Stimulated activated CD8-positive, alpha-beta memory T cell treated with anti-CD3 and anti-CD28 coated beads, Interleukin-4, amount 100 ng/mL, for 4 hours (primary cell): ENCODE data around the gene COX14.
"Not testable (repeated sequence)": the region's sequence is repeated elsewhere in the genome, so short reads cannot be mapped to it uniquely, and the experiment has no call there.

Source experiments
- DNase-seq, 2 donors: peaks; one replicate each; pipeline ENCODE4 v3.0.0-alpha.2; 2020; ENCODE audit warnings: low read depth in 2 of 2, low spot score in 1 of 2

COX14 gene

GRCh38 chr12:50154947-50155346 lies 42.9 kb downstream of the COX14 start:
- not testable (repeated sequence) for DNase-seq

GRCh38 chr12:50156641-50157040 lies 44.6 kb downstream of the COX14 start:
- DNase-seq, result no peak

DNA sequence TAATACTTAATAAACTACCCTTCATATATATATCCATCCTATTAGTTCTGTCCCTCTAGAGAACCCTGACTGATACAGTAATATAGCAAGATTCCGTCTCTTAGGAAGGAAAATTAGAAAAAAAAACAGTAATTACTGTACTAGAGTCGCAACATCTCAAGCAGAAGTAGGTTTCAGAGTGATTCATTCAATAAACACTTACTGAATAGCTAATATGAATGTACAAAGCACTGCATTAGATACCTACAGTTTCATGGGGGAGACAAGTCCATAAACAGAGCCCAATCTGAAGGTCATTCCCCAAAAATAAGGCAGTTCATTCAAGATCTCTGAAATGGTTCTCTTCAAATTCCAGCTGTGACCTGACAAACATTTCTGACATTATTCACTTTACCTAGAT lies 45.2 kb downstream of the COX14 start:
- DNase-seq, result no peak

DNA sequence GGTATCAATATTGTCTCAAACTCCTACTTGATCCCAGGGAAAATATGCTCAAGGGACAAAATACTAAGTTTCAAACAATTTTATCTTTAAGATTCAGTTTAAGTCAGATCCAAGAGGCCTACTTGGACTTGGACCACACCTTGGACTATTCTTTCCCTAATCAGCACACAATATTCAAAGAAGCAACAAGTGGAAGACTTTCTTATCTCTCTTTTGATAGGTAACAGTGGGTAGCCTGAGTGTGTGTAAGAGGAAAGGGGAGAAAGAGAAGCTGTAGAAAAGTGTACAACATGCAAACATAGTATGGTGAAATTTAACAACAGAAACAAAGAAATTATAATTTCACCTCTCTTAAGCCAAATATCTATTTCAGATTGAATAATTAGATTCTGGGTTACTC lies 48.6 kb downstream of the COX14 start:
- DNase-seq, result no peak

GRCh38 chr12:50162230-50162629 lies 50.2 kb downstream of the COX14 start:
- no peak for DNase-seq

DNA sequence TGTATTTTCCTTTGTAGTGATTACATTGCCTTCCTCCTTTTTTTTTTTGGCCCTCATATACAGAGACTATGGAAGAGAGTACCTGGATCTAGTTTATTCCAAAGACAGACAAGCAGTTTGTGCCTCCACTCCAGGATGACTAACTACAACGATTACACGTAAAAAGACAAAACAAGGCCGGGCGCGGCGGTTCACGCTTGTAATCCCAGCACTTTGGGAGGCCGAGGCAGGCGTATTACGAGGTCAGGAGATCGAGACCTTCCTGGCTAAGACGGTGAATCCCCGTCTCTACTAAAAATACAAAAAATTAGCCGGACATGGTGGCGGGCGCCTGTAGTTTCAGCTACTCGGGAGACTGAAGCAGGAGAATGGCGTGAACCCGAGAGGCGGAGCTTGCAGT lies 52.9 kb downstream of the COX14 start:
- no peak for DNase-seq

DNA sequence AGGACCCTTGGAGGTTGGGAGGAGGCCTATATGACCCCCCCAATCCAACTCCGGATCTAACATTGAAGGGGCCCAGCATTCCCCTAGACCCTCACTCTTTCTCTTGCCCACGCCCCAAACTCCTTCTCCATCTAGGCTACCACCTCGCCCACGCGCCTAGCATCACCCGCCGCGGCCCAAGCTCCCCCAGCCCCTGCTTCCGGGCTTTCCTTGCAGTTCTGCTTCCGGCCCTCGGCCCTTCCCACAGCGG lies 54.7 kb downstream of the COX14 start:
- peak in 1 of 2 donors; percentile 35 for DNase-seq

DNA sequence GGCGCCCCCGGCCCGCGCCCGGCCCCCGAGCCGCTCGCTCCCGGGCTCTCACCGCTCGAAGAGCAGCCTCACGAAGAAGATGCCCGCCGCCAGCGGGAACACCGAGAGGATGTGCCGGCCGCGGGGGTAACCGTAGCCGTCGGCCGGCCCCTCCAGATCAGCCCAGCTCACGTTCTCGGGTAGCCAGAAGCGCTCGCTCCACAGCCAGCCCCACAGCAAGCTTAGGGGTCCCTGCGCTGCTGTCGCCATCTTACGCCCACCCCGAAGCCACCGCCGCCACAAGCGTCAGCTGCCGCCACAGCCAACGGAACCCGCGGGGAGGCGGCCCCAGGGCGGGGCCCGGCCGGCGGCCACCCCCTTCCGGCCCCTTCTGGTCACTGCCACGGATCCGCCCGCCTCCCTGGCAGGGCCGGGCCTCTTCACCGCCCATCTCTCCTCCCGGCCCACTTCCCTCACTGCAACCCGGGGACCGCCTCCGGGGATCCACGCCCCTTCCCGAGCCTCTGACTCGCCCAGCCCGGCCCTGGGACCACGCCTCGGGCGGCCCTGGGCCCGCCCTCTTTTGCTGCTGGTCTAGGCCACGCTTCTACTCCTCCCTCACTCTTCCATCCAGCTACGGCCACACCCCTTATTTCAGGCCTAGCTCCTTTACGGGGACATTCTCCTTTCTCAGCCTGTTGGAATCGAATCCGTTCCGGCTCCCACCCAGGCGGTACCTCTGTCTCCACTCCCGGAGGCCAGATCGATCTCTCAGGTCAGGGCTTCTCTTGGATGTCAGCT lies 55.2 kb downstream of the COX14 start, which contains the start of gene CERS5:
TSS of gene CERS5 (minus strand) at position 321 of the 780 bp plus-strand sequence. CDS start at position 249, 72 bp downstream.
- peak; percentile 76 to 92 for DNase-seq
